Gastrocnemius medialis (tissue), 4 donors: ENCODE measurements around the gene BNIP1. TPM values are rescaled to one million over a fixed set of nuclear protein-coding genes. Genes with fewer than 3 reads are reported as not detected.

Experiments
- total RNA-seq, 4 donors: library from RNA; depleted of rRNA; stranded (reverse); fragments of >200 nt; gene quantifications; one replicate each; pipeline versions ENCODE4 v1.1.0 to v1.2.3, GENCODE V29; 2016

BNIP1 gene
- total RNA-seq, 4 donors from 2014 or later, result 9.2 to 21.6 (median 17.1) TPM

Other genes with a start within 250 kb of the BNIP1 start
- gene RPL26L1, start 185.1 kb upstream of the BNIP1 start, total RNA-seq, result 10 to 100 TPM; 24.8 to 50.4 (median 41.5) TPM
- gene ATP6V0E1, start 160.8 kb upstream of the BNIP1 start, total RNA-seq, result 100 to 1,000 TPM; 101 to 183 (median 164) TPM
- gene CREBRF, start 88.2 kb upstream of the BNIP1 start, total RNA-seq, result 10 to 100 TPM; 20.3 to 35.0 (median 25.5) TPM
- gene NKX2-5, start 90.7 kb downstream of the BNIP1 start, total RNA-seq, result not detected
- gene STC2, start 183.9 kb downstream of the BNIP1 start, total RNA-seq, result 10 to 100 TPM in 1 of 4 donors, 1 to 10 TPM in 2, under 1 TPM in 1; 0.39 to 12.7 (median 4.0) TPM